NCI-H2029 treated with DMSO at 0.1 percent for 48 hours (cell line): Measurements from ENCODE around the gene PSMB10.
"Not testable (repeated sequence)": the region's sequence is repeated elsewhere in the genome, so short reads cannot be mapped to it uniquely, and the experiment has no call there.

Experiments used
- DNase-seq: peaks from one replicate; lab custom pipeline; 2025; lab: John Stamatoyannopoulos, UW

Gene PSMB10

GRCh38 chr16:67936124-67936879, at the start of gene PSMB10:
Gene PSMB10, minus strand, starts transcription at chr16:67936850. Its CDS starts 101 bp downstream, at chr16:67936749.
- no peak for DNase-seq

- no peak for DNase-seq
Observed at GRCh38 chr16:67982011-67982696, 45.5 kb upstream of the PSMB10 start.

GRCh38 chr16:67979955-67980678, 43.5 kb upstream of the PSMB10 start, which contains the start of gene DPEP3:
Gene DPEP3, minus strand, starts transcription at chr16:67980499. Its CDS starts 119 bp downstream, at chr16:67980380.
- no peak for DNase-seq

- no peak for DNase-seq
Observed at GRCh38 chr16:67977469-67978227, 41.0 kb upstream of the PSMB10 start.

- no peak for DNase-seq
Observed at GRCh38 chr16:67977005-67977404, 40.4 kb upstream of the PSMB10 start.

- DNase-seq: no peak
Observed at GRCh38 chr16:67976205-67976604, 39.6 kb upstream of the PSMB10 start.

- no peak for DNase-seq
Observed at GRCh38 chr16:67975321-67976105, 38.9 kb upstream of the PSMB10 start.

- not testable (repeated sequence) for DNase-seq
Observed at GRCh38 chr16:67972285-67972684, 35.6 kb upstream of the PSMB10 start.

GRCh38 chr16:67971111-67971510, 34.5 kb upstream of the PSMB10 start:
- DNase-seq: no peak

- no peak for DNase-seq
Observed at GRCh38 chr16:67969254-67970039, 32.8 kb upstream of the PSMB10 start.

GRCh38 chr16:67968400-67969253, 32.0 kb upstream of the PSMB10 start, which contains the start of gene SLC12A4:
Gene SLC12A4, minus strand, starts transcription at chr16:67968637. Its CDS starts 84 bp downstream, at chr16:67968553.
- no peak for DNase-seq

GRCh38 chr16:67967958-67968399, 31.3 kb upstream of the PSMB10 start:
- no peak for DNase-seq

GRCh38 chr16:67967183-67967957, 30.7 kb upstream of the PSMB10 start:
- DNase-seq: no peak

- DNase-seq: no peak
Observed at GRCh38 chr16:67966549-67967182, 30.0 kb upstream of the PSMB10 start.

GRCh38 chr16:67965668-67966548, 29.3 kb upstream of the PSMB10 start:
- DNase-seq: no peak

GRCh38 chr16:67964477-67965131, 28.0 kb upstream of the PSMB10 start:
- DNase-seq: no peak
